ENCODE measurements around the gene COL5A1. TPM values are rescaled to one million over a fixed set of nuclear protein-coding genes. Genes with fewer than 3 reads are reported as not detected.

Gene COL5A1
- total RNA-seq, 4 donors from 2014 or later = 14.0 to 23.9 (median 19.2) TPM

DNA sequence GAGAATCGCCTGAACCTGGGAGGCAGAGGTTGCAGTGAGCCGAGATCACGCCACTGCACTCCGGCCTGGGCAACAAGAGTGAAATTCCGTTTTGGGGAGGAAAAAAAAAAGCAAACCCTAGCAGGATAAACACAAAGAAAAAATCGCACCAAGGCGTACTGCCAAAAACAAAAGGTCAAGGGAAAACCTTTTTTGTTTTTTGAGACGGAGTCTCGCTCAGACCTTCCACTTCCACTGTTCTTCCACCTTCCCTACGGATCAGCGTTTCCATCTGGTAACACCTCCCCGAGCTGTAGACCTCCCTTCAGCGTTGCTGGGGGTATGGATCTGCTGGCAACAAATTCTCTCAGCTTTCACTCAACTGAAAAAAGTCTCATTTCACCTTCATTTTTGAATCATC is 218.9 kb downstream of the COL5A1 start:
- TF ChIP-seq, protein P1, sequence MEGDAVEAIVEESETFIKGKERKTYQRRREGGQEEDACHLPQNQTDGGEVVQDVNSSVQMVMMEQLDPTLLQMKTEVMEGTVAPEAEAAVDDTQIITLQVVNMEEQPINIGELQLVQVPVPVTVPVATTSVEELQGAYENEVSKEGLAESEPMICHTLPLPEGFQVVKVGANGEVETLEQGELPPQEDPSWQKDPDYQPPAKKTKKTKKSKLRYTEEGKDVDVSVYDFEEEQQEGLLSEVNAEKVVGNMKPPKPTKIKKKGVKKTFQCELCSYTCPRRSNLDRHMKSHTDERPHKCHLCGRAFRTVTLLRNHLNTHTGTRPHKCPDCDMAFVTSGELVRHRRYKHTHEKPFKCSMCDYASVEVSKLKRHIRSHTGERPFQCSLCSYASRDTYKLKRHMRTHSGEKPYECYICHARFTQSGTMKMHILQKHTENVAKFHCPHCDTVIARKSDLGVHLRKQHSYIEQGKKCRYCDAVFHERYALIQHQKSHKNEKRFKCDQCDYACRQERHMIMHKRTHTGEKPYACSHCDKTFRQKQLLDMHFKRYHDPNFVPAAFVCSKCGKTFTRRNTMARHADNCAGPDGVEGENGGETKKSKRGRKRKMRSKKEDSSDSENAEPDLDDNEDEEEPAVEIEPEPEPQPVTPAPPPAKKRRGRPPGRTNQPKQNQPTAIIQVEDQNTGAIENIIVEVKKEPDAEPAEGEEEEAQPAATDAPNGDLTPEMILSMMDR (IDR thresholded peaks at IDR 0.05; ENCODE audit: low read depth) = no peak

DNA sequence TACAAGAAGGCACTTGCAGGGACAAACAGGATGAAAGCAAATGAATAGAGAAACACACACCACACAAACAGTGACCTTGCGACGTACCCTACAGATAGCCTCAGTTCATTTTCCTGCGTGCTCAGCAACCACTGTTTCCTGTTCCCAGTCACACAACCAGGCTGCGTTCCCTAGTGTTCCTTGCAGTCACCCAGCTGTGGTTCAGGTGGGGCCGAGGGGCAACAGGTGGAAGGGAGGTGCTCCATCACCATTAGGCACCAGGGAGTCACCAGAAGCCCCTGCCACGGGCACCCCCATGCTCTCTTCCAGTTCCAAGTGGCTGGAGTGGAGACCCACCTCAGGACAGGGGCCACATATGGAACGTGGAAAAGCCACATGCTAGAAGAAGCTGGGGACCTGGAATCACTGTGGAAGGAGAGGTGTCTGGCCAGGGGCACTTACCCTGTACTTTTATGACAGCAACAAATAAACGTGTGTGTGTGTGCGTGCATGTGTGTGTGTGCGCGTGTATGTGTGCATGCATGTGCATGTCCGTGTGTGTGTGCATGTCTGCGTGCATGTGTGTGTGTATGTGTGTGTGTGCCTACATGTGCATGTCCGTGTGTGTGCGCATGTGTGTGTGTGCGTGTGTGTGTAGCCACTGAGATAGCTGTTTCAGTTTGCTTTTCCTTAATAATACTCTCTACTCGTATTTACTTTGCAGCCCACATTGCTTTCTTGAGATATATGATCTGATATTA is 220.2 kb downstream of the COL5A1 start:
- TF ChIP-seq, protein P1 (IDR thresholded peaks at IDR 0.05; ENCODE audit: low read depth) = no peak

DNA sequence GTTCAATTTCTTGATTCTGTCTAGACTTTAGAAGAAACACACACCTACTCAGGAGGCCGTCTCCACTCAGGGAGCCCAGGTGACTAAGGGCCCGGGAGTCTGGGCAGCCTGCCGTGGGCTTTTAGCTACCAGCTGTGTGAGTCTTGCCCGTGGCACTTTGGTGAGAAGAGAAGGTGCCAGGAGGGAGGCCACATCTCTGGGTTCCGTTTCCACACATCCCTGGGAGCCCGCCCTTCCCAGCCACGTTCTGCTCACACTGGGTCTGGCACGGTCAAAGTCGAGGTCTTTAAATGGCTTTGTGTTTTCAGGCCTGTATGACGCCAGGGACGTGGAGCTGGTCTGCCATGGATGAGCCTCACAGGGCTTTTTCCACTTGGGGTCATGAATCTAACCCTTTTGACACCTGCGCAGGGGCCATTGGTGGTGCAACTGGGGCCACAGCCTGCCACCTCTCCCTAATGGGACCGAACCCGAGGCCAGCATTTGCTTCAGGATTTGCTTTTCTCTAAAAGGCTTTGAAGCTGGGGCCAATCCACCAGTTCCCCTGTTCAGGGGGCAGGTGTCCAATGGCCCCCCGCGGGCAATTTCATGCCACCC is 221.8 kb downstream of the COL5A1 start:
- TF ChIP-seq, protein P1 (IDR thresholded peaks at IDR 0.05; ENCODE audit: low read depth) = no peak

DNA sequence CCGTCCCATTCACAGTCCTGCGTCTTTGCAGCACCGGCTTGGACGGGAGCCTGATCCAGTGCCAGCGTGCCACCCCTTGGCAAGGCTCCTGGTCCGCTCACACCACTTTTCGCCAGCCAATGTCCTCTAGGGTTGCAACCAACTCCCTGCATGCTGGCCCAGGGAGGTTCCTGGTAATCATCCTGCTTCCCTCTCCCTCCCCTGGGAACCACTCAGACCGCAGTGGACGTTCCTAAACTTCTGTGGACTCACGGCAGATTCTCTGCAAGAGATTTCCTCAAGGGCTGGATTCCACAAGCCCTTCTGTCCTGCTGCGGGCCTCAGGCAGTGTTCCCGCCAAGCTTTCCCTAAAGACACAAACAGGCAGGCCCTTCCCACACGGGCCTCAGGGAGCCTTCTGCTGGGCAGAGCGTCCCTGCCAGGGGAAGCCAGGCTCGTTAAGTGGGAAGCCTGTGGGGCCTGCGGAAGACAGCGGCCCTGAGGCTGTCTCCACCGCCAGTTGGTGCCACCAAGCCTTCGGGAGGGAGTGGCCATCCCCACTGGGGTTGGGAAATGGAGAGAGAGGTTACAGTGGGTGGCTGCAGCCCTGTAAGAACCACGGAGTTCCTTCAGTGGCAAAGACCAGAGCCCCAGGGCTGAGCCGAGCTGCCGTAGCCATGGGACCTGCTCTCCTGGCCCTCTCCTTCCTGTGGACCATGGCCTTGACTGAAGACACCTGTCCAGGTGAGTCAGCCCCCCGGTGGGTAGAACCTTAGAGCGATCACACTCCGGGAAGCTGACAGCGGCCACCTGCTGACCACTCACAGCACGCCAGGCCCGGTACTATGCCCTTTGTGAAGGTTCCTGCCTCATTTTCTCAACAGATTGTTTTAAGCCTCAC is 222.6 kb downstream of the COL5A1 start:
- TF ChIP-seq, protein P1 (IDR thresholded peaks at IDR 0.05; ENCODE audit: low read depth) = no peak

DNA sequence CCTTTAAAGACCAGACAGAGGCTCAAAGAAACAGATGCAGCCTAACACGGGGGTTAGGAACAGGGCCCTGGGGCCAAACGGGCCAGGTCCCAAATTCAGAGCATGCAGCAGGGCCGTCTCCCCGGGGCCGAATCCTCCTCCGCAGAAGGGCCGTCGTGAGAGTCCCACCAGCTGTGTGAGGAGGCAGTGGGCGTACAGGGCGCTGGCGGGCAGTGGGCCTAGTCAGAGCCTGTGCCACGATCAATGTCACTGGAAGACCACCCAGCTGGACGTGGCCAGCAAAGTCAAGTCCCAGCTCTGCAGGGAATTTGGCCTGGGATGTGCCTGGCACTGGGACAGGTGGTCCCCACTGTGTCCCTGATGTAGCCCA is 223.2 kb downstream of the COL5A1 start:
- TF ChIP-seq, protein P1 (IDR thresholded peaks at IDR 0.05; ENCODE audit: low read depth) = no peak

DNA sequence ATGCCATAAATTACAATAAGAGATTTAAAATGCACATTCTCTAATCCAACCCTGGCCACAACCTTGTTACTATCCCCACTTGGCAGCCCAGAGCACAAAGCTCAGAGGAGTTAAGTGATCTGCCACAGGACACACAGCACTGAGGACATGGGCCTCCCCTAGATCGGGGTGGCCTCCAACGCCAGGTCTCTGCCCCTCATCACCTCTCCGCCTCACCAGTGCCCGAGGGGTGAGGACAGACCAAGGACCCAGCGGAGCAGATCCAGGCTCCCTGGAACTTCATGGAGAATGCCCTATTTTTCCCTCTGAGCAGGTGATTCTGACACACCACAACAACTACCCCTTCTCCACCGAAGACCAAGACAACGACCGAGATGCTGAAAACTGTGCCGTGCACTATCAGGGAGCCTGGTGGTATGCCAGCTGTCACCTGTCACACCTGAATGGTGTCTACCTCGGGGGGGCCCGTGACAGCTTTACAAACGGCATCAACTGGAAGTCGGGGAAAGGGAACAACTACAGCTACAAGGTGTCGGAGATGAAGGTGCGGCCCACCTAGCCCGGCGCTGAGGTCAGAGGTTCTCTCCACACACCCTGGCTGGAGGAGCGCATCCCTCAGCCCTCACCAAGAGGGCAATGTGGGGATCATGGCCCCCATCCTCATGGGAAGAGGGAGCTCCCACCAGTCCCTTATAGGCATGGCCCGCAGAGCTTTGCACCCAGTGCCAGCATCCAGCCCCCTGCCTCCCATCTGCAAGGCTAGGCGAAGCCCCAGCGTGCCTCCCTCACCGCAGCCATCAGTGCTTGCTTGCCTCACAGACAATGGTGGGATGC is 226.5 kb downstream of the COL5A1 start:
- TF ChIP-seq, protein P1 (IDR thresholded peaks at IDR 0.05; ENCODE audit: low read depth) = no peak

Measured in subcutaneous adipose tissue (tissue), 4 donors.